ENCODE results near the gene KRTAP10-2.

Gene KRTAP10-2

GRCh38 chr21:44535963-44536362, 15.3 kb downstream of the KRTAP10-2 start:
- Histone ChIP-seq H3K4me3 (ENCODE audit: extremely low read depth, insufficient read depth, low read length, poor library complexity, severe bottlenecking) (no peak overlapping the region), H3K4me1 (ENCODE audit: control insufficient read depth, insufficient read depth, low read length, poor library complexity, severe bottlenecking) (no peaks in the 10 kb centered on the region), H3K9me3 (ENCODE audit: control insufficient read depth, low read length) (no peaks in the 10 kb centered on the region), H3K36me3 (ENCODE audit: control insufficient read depth, insufficient read depth, low read length) (no peaks in the 10 kb centered on the region), H3K27ac (ENCODE audit: low read depth, low read length, severe bottlenecking) (no peak overlapping the region)
- WGBS, 2 experiments (ENCODE audit: insufficient coverage in 2 of 2) = 80 to 81% methylated on average over 6 of the region's 7 CpGs

- Histone ChIP-seq H3K4me3 (ENCODE audit: extremely low read depth, insufficient read depth, low read length, poor library complexity, severe bottlenecking) (no peak overlapping the region), H3K27ac (ENCODE audit: low read depth, low read length, severe bottlenecking) (no peak overlapping the region), H3K36me3 (ENCODE audit: control insufficient read depth, insufficient read depth, low read length) (no peaks in the 10 kb centered on the region), H3K4me1 (ENCODE audit: control insufficient read depth, insufficient read depth, low read length, poor library complexity, severe bottlenecking) (no peaks in the 10 kb centered on the region), H3K9me3 (ENCODE audit: control insufficient read depth, low read length) (no peaks in the 10 kb centered on the region)
- 87 to 93% methylated on average over 6 of the region's 6 CpGs for WGBS, 2 experiments (ENCODE audit: insufficient coverage in 2 of 2)
Observed at GRCh38 chr21:44534688-44535087, 16.6 kb downstream of the KRTAP10-2 start.

GRCh38 chr21:44533891-44534627, 17.2 kb downstream of the KRTAP10-2 start:
- Histone ChIP-seq H3K4me3 (ENCODE audit: extremely low read depth, insufficient read depth, low read length, poor library complexity, severe bottlenecking) (no peak overlapping the region), H3K9me3 (ENCODE audit: control insufficient read depth, low read length) (no peaks in the 10 kb centered on the region), H3K4me1 (ENCODE audit: control insufficient read depth, insufficient read depth, low read length, poor library complexity, severe bottlenecking) (no peaks in the 10 kb centered on the region), H3K36me3 (ENCODE audit: control insufficient read depth, insufficient read depth, low read length) (no peaks in the 10 kb centered on the region), H3K27ac (ENCODE audit: low read depth, low read length, severe bottlenecking) (no peak overlapping the region)
- WGBS, 2 experiments (ENCODE audit: insufficient coverage in 2 of 2) = 94 to 95% methylated on average over 8 to 12 of the region's 21 CpGs

DNA sequence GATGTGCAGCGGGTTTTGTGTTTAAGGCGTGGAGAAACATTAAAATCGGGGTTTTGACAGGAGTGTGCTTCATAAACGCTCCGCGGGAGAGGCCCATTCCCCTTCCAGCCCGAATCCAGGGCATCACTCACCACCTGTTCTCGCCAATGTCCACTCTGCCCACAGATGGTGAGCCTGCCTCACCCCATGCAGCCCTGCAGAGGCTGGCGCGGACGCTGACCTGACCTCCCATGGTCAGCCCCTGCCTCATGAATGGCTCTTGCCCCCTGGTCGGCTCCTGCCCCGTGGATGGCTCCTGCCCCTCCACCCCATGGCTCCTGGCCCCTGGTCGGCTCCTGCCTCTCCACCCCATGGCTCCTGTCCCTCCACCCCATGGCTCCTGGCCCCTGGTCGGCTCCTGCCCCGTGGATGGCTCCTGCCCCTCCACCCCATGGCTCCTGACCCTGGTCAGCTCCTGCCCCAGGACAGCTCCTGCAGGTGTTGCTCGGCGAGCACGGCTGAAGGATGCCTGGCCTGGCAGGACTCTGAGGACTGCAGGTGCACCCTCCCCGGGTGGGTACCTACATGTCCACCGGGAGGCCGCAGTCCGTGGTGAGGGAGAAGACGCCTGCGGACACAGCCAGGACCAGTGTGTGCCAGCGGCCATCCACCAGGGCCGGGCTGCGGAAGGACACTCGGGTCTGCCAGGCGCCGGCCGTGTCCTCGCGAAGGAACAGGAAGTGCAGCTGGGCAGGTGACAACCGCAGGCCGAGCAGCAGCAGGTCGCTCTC, 18.0 kb downstream of the KRTAP10-2 start:
- WGBS, 2 experiments (ENCODE audit: insufficient coverage in 2 of 2) = 92% methylated on average over 29 to 35 of the region's 37 CpGs
- no peaks in the 10 kb centered on the region for H3K9me3 ChIP-seq (ENCODE audit: control insufficient read depth, low read length)
- H3K36me3 ChIP-seq (ENCODE audit: control insufficient read depth, insufficient read depth, low read length) = no peaks in the 10 kb centered on the region
- no peak overlapping the region for H3K4me3 ChIP-seq (ENCODE audit: extremely low read depth, insufficient read depth, low read length, poor library complexity, severe bottlenecking)
- H3K27ac ChIP-seq (ENCODE audit: low read depth, low read length, severe bottlenecking) = no peak overlapping the region
- no peaks in the 10 kb centered on the region for H3K4me1 ChIP-seq (ENCODE audit: control insufficient read depth, insufficient read depth, low read length, poor library complexity, severe bottlenecking)

GRCh38 chr21:44532712-44533111, 18.6 kb downstream of the KRTAP10-2 start:
- H3K27ac ChIP-seq (ENCODE audit: low read depth, low read length, severe bottlenecking) = no peak overlapping the region
- H3K4me3 ChIP-seq (ENCODE audit: extremely low read depth, insufficient read depth, low read length, poor library complexity, severe bottlenecking) = no peak overlapping the region
- no peaks in the 10 kb centered on the region for H3K36me3 ChIP-seq (ENCODE audit: control insufficient read depth, insufficient read depth, low read length)
- H3K9me3 ChIP-seq (ENCODE audit: control insufficient read depth, low read length) = no peaks in the 10 kb centered on the region
- 91 to 93% methylated on average over 16 of the region's 16 CpGs for WGBS, 2 experiments (ENCODE audit: insufficient coverage in 2 of 2)
- H3K4me1 ChIP-seq (ENCODE audit: control insufficient read depth, insufficient read depth, low read length, poor library complexity, severe bottlenecking) = no peaks in the 10 kb centered on the region

DNA sequence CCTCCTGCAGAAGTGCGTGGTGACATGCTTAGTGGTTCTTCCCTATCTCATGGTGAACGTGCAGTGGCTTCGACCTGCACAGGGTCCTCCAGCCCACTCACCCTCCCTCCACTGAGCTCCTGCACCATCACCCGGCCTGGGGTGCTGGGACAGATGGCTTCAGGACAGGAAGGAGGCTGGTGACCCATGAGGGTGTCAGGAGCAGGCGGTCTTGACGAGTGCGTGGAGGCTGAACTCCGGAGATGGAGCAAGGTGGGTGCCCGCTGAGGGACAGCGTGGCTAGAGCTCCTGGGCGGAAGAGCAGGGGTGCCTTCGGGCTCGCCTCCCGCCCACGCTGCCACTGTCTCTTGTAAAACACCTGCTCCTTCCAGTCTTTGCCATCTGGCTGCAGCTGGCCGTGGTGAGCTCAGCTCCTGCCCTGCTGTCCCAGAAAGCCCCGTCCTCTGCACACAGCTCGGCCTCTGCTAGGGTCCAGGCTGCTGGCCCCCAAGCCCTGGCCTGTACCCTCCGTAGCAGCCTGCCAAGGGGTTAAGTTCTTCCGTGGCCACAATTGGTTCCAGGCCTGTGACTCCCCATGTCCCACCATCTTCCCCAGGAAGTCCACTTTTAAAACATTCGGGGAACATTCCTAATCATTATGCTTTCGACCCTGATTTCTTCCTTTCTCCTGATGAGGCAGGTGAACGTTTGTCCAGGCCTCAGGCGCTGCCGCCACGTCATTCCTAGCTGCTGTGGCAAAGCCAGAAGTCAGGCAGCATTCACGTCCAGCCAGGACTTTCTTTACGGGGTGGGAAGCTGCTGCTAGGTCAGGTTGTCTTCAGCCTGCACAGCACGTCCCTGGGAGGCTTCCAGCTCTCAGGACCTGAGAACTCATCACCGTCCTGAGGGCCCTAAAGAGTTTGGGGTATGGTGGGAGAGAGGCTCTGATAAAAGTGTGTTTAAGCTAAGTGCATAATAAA, 19.4 kb downstream of the KRTAP10-2 start:
- no peaks in the 10 kb centered on the region for H3K36me3 ChIP-seq (ENCODE audit: control insufficient read depth, insufficient read depth, low read length)
- H3K27ac ChIP-seq (ENCODE audit: low read depth, low read length, severe bottlenecking) = no peak overlapping the region
- 89 to 91% methylated on average over 22 to 29 of the region's 30 CpGs for WGBS, 2 experiments (ENCODE audit: insufficient coverage in 2 of 2)
- H3K4me3 ChIP-seq (ENCODE audit: extremely low read depth, insufficient read depth, low read length, poor library complexity, severe bottlenecking) = no peak overlapping the region
- H3K4me1 ChIP-seq (ENCODE audit: control insufficient read depth, insufficient read depth, low read length, poor library complexity, severe bottlenecking) = no peaks in the 10 kb centered on the region
- no peaks in the 10 kb centered on the region for H3K9me3 ChIP-seq (ENCODE audit: control insufficient read depth, low read length)

DNA sequence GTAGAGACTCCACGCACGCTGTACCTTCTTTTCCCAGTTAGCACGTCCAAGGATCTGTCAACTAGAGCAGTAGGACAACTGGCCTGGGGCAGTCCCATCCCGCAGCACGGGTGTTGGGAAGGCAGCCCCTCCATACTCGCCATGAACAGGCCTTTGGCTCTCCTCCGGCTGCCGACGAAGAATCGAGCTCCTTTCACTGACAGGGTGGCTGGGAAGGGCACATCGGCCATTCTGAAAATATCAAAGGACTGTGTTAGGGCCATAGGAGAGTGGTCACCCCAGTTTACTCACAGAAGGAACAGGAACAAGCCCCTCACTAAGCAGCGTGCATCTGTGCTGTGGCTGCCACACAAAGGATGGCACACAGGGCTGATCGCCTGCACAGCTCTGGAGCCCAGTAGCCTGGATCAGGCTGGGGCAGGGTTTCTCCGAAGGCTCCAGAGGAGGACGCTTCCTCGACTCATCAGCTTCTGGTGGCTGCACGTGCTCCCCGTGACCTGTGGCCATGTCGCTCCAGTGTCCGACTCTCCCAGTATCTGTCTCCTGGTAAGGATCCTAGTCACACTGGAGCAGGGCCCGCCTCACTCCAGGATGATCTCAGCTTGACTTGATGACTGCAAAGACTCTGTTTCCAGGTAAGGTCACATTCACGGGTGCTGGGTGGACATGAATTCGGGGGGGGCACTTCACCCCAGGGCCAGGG, 20.3 kb downstream of the KRTAP10-2 start:
- Histone ChIP-seq H3K36me3 (ENCODE audit: control insufficient read depth, insufficient read depth, low read length) (no peaks in the 10 kb centered on the region), H3K4me3 (ENCODE audit: extremely low read depth, insufficient read depth, low read length, poor library complexity, severe bottlenecking) (no peak overlapping the region), H3K9me3 (ENCODE audit: control insufficient read depth, low read length) (no peaks in the 10 kb centered on the region), H3K4me1 (ENCODE audit: control insufficient read depth, insufficient read depth, low read length, poor library complexity, severe bottlenecking) (no peaks in the 10 kb centered on the region), H3K27ac (ENCODE audit: low read depth, low read length, severe bottlenecking) (no peak overlapping the region)
- 87 to 93% methylated on average over 23 of the region's 23 CpGs for WGBS, 2 experiments (ENCODE audit: insufficient coverage in 2 of 2)

DNA sequence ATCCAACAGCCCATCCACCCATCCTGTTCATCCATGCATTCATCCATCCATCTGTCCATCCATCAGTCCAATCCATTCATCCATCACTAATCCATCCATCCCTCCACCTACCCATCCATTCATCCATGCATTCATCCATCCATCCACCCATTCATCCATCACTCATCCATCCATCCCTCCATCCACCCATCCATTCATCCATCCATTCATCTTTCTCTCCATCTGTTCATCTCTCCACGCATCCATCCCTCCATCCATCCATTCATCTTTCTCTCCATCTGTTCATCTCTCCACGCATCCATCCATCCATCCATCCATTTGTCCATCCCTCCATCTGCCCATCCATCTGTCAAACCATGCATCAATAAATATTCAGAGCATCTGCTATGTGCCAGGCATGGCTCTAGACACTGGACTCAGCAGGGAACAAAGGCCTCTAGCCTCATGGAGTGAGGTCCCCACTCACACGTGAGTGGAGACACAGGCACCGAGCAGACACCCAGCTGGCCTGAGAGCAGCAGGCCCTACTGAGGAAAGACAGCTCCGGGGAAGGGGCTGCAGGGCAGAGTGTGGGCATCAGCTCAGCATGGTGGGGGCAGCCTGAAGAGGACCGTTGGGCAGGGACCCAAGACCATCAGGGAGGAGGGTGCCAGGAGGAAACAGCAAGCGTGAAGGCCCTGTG, 20.9 kb downstream of the KRTAP10-2 start:
- 90 to 91% methylated on average over 7 of the region's 7 CpGs for WGBS, 2 experiments (ENCODE audit: insufficient coverage in 2 of 2)
- H3K4me1 ChIP-seq (ENCODE audit: control insufficient read depth, insufficient read depth, low read length, poor library complexity, severe bottlenecking) = no peaks in the 10 kb centered on the region
- no peaks in the 10 kb centered on the region for H3K9me3 ChIP-seq (ENCODE audit: control insufficient read depth, low read length)
- no peak overlapping the region for H3K4me3 ChIP-seq (ENCODE audit: extremely low read depth, insufficient read depth, low read length, poor library complexity, severe bottlenecking)
- no peaks in the 10 kb centered on the region for H3K36me3 ChIP-seq (ENCODE audit: control insufficient read depth, insufficient read depth, low read length)
- no peak overlapping the region for H3K27ac ChIP-seq (ENCODE audit: low read depth, low read length, severe bottlenecking)

DNA sequence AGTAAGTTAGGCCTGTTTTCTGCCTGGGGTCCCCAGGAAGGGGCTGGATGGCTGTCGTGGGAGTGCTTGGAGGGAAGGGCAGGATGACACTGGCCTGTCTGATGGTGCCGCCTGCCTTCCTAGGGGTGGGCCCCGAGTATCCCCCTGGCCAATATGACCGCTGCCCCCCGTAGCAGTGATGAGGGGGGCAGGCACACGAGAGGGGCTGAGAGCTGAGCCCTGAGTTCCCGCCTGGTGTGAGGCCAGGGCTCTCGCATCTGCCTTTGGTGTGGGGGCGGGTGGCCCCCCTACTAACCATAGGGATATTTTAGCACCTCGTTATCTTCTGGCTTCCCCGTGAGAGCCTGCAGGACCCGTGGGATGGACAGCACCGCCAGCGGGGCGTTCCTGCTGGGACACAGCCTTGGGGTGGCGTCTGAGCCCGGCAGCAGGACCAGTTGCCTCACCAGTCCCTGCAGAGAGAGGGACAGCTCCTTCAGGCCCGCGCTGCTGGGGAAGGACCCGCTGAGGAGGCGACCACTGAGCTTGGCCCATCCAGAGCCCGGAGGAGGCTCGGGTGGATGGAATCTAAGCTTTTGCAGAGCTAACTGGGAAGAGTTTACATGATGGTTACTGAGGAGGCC, 21.7 kb downstream of the KRTAP10-2 start:
- Histone ChIP-seq H3K4me3 (ENCODE audit: extremely low read depth, insufficient read depth, low read length, poor library complexity, severe bottlenecking) (no peak overlapping the region), H3K36me3 (ENCODE audit: control insufficient read depth, insufficient read depth, low read length) (no peaks in the 10 kb centered on the region), H3K4me1 (ENCODE audit: control insufficient read depth, insufficient read depth, low read length, poor library complexity, severe bottlenecking) (no peaks in the 10 kb centered on the region), H3K9me3 (ENCODE audit: control insufficient read depth, low read length) (no peaks in the 10 kb centered on the region), H3K27ac (ENCODE audit: low read depth, low read length, severe bottlenecking) (no peak overlapping the region)
- WGBS, 2 experiments (ENCODE audit: insufficient coverage in 2 of 2) = 87 to 88% methylated on average over 21 to 23 of the region's 23 CpGs
